Transverse colon (tissue), 4 donors: ENCODE data around the gene ACAP3. TPM values are rescaled to one million over a fixed set of nuclear protein-coding genes. Genes with fewer than 3 reads are reported as not detected.
A peak's percentile ranks its signal among the peaks of the same experiment; 100 is the strongest.

Source experiments
- DNase-seq: peaks from one replicate; pipeline ENCODE4 v3.0.0-alpha.2; 2019
- H3K27ac ChIP-seq, 4 donors: fragments of 200-600 bp; sonication (generic); 2 replicates each; pipeline ENCODE4 v1.5.1; 2016 to 2018; ENCODE audit warnings: inconsistent platforms in 4 of 4
- H3K27me3 ChIP-seq: fragments of 200-600 bp; sonication (generic); 2 replicates; pipeline ENCODE4 v1.5.1; 2017; ENCODE audit warnings: inconsistent platforms
- H3K36me3 ChIP-seq, 4 donors: fragments of 200-600 bp; sonication (generic); 2 replicates each; pipeline ENCODE4 v1.5.1; 2017 to 2019; ENCODE audit warnings: inconsistent platforms in 4 of 4
- H3K4me1 ChIP-seq, 4 donors: fragments of 200-600 bp; sonication (generic); 2 replicates each; pipeline ENCODE4 v1.5.1; 2017 to 2020; ENCODE audit warnings: inconsistent platforms in 4 of 4
- H3K4me3 ChIP-seq, 4 donors: fragments of 200-600 bp; sonication (generic); 1 replicate in 1 of 4; 2 replicates in 3 of 4; pipeline versions ENCODE4 v1.5.1 to v1.6.1; 2017 to 2019; ENCODE audit warnings: inconsistent platforms in 4 of 4
- H3K9me3 ChIP-seq, 2 donors: fragments of 200-600 bp; sonication (generic); 2 replicates each; pipeline ENCODE4 v1.5.1; 2017 to 2019; ENCODE audit warnings: inconsistent platforms in 2 of 2
- CTCF ChIP-seq, 5 experiments: fragments of 200-600 bp in 3 of 5; fragments of 450-650 bp in 2 of 5; sonication (generic) in 3 of 5; IDR thresholded peaks; 1 replicate in 2 of 5; 2 replicates in 3 of 5; pipeline ENCODE4 v1.5.1; 2016 to 2017; ENCODE audit warnings: antibody characterized with exemption in 5 of 5, inconsistent platforms in 3 of 5, mild to moderate bottlenecking in 2 of 5, moderate library complexity in 1 of 5
- EP300 ChIP-seq: sonication (generic); formaldehyde crosslinking; IDR thresholded peaks from one replicate; pipeline ENCODE4 v1.6.1; 2017; ENCODE audit warnings: antibody characterized with exemption, low read depth
- POLR2A ChIP-seq: fragments of 450-650 bp; IDR thresholded peaks from one replicate; pipeline ENCODE4 v1.6.1; 2016; ENCODE audit warnings: antibody characterized with exemption, mild to moderate bottlenecking, moderate library complexity
- POLR2AphosphoS5 ChIP-seq, 3 donors: sonication (generic); formaldehyde crosslinking; IDR thresholded peaks; one replicate each; pipeline ENCODE4 v1.6.1; 2016; ENCODE audit warnings: antibody characterized with exemption in 3 of 3
- WGBS, 2 donors: methylation state at CpG; one replicate each; pipeline ENCODE4 v1.1.5; 2018; ENCODE audit warnings: low coverage in 1 of 2; 5-methylcytosine and 5-hydroxymethylcytosine counted together
- in situ Hi-C, 4 donors: fragments of 200-750 bp; cut with MboI; loops; one replicate each; pipeline versions ENCODE4 v1.15.0 to v1.15.1; 2017; ENCODE audit warnings: low sequenced_read_pairs in 3 of 4, low pct_ligation_motif_present in 1 of 4, low pct_unique_long_range_greater_than_20kb in 1 of 4
- intact Hi-C: fragments of 100-400 bp; cut with DNase I; formaldehyde crosslinking; loops from one replicate; pipeline ENCODE4 v1.15.1; 2023; ENCODE audit warnings: low total_unique reads
- total RNA-seq, 4 donors: library from RNA; depleted of rRNA; stranded (reverse); fragments of >200 nt; gene quantifications; one replicate each; pipeline ENCODE4 v1.1.0, GENCODE V29; 2016

ACAP3 gene
- total RNA-seq, 4 donors from 2014 or later = 52.4 to 190 (median 99.5) TPM

GRCh38 chr1:1281533-1282321 is 26.0 kb downstream of the ACAP3 start:
- Histone ChIP-seq H3K27ac (peak overlapping the region; percentile 60 to 73 (median 64)), H3K36me3 (no peaks in the 10 kb centered on the region), H3K4me1 (peaks cover 8 to 24% (median 11%) of the 10 kb centered on the region in 4 donors), H3K27me3 (peaks cover 20% of the 10 kb centered on the region), H3K9me3 (no peaks in the 10 kb centered on the region), H3K4me3 (peak overlapping the region in 1 of 4 donors; percentile 8)
- TF ChIP-seq EP300 (no peak), CTCF (IDR thresholded peaks at IDR 0.05) (no peak), POLR2AphosphoS5 (IDR thresholded peaks at IDR 0.05) (peak in 2 of 3 donors; percentile 32 to 33), POLR2A (peak; percentile 45)
- peak; percentile 92 for DNase-seq
- intact Hi-C loops = no loop called here
- WGBS, 2 donors = 39% methylated on average over 26 of the region's 26 CpGs; no CpG with 5 or more reads in 1 of the 2 donors
- in situ Hi-C loops = no loop called here

- Histone ChIP-seq H3K36me3 (no peaks in the 10 kb centered on the region), H3K9me3 (no peaks in the 10 kb centered on the region), H3K27me3 (peaks cover 12% of the 10 kb centered on the region), H3K4me1 (peaks cover 8 to 21% (median 11%) of the 10 kb centered on the region in 4 donors), H3K4me3 (no peak overlapping the region), H3K27ac (peak overlapping the region in 3 of 4 donors; percentile 61 to 73 (median 68))
- in situ Hi-C loops (no loop called here), intact Hi-C loops (no loop called here)
- DNase-seq = no peak
- 95% methylated on average over 21 of the region's 21 CpGs; no CpG with 5 or more reads in 1 of the 2 donors for WGBS, 2 donors
- TF ChIP-seq POLR2A = no peak
- TF ChIP-seq POLR2AphosphoS5 (IDR thresholded peaks at IDR 0.05) = no peak
- no peak for TF ChIP-seq CTCF (IDR thresholded peaks at IDR 0.05)
- no peak for TF ChIP-seq EP300
Measured at GRCh38 chr1:1280782-1281481, 26.8 kb downstream of the ACAP3 start.

- no peak for DNase-seq
- Histone ChIP-seq H3K4me3 (no peak overlapping the region), H3K27me3 (no peaks in the 10 kb centered on the region), H3K36me3 (no peaks in the 10 kb centered on the region), H3K27ac (no peak overlapping the region), H3K4me1 (peaks cover 8 to 20% (median 15%) of the 10 kb centered on the region in 4 donors), H3K9me3 (no peaks in the 10 kb centered on the region)
- intact Hi-C loops (no loop called here), in situ Hi-C loops (loop anchor here in 1 of 4 donors (10.0 kb wide), 1 partner anchor 164 kb away; the partner anchor contains the start of gene C1orf159)
- no peak for TF ChIP-seq POLR2AphosphoS5 (IDR thresholded peaks at IDR 0.05)
- 89 to 90% methylated on average over 14 to 17 of the region's 17 CpGs for WGBS, 2 donors
Measured at GRCh38 chr1:1279028-1279427, 28.7 kb downstream of the ACAP3 start.

- TF ChIP-seq POLR2A = no peak
- TF ChIP-seq CTCF (IDR thresholded peaks at IDR 0.05) = no peak
- TF ChIP-seq EP300 = no peak
- TF ChIP-seq POLR2AphosphoS5 (IDR thresholded peaks at IDR 0.05) = no peak
- intact Hi-C loops (no loop called here), in situ Hi-C loops (loop anchor here in 1 of 4 donors (10.0 kb wide), 1 partner anchor 164 kb away; the partner anchor contains the start of gene C1orf159)
- DNase-seq = no peak
- Histone ChIP-seq H3K4me1 (peaks cover 8 to 20% (median 15%) of the 10 kb centered on the region in 4 donors), H3K4me3 (no peak overlapping the region), H3K9me3 (no peaks in the 10 kb centered on the region), H3K27ac (no peak overlapping the region), H3K27me3 (no peaks in the 10 kb centered on the region), H3K36me3 (no peaks in the 10 kb centered on the region)
- 82 to 100% methylated on average over 1 to 13 of the region's 13 CpGs for WGBS, 2 donors
Measured at GRCh38 chr1:1278620-1279019, 29.1 kb downstream of the ACAP3 start.
